Activated naive CD4-positive, alpha-beta T cell treated with anti-CD3 and anti-CD28 coated beads, Interleukin-2, amount 50 U/mL, for 24 hours (primary cell): ENCODE results near the gene SHH.

Experiments used
- H3K27ac Mint-ChIP-seq: one replicate; pipeline ENCODE4 v1.8.0; 2021; ENCODE audit warnings: mild to moderate bottlenecking, mixed read lengths
- H3K27me3 Mint-ChIP-seq: one replicate; pipeline ENCODE4 v1.8.0; 2021; ENCODE audit warnings: mixed read lengths
- H3K36me3 Mint-ChIP-seq: one replicate; pipeline ENCODE4 v1.8.0; 2021; ENCODE audit warnings: mixed read lengths
- H3K4me1 Mint-ChIP-seq: one replicate; pipeline ENCODE4 v1.8.0; 2021; ENCODE audit warnings: mixed read lengths
- H3K4me3 Mint-ChIP-seq: one replicate; pipeline ENCODE4 v1.8.0; 2021; ENCODE audit warnings: mild to moderate bottlenecking, mixed read lengths
- H3K9me3 Mint-ChIP-seq: one replicate; pipeline ENCODE4 v1.8.0; 2021; ENCODE audit warnings: mixed read lengths

Gene SHH

DNA sequence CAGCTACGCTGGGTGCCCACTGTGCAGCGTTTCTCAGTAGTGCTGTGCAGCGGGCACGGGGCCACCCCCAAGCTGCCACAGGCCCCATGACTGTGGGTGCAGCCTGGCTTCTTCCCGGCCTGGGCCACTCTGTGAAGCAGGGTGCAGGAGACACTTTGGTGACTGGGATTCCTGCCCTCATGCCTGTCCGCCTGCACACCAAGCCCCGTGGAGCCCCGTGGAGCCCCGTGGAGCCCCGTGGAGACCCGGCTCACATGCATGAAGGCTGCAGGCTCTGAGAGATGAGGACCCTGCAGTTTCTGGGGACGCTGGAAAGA, 3.9 kb upstream of the SHH start:
- H3K36me3 Mint-ChIP-seq: no peaks in the 10 kb centered on the region
- no peaks in the 10 kb centered on the region for H3K9me3 Mint-ChIP-seq
- no peak overlapping the region for H3K4me3 Mint-ChIP-seq
- no peak overlapping the region for H3K27ac Mint-ChIP-seq
- peaks cover 37% of the 10 kb centered on the region for H3K27me3 Mint-ChIP-seq
- peaks cover 17% of the 10 kb centered on the region for H3K4me1 Mint-ChIP-seq

DNA sequence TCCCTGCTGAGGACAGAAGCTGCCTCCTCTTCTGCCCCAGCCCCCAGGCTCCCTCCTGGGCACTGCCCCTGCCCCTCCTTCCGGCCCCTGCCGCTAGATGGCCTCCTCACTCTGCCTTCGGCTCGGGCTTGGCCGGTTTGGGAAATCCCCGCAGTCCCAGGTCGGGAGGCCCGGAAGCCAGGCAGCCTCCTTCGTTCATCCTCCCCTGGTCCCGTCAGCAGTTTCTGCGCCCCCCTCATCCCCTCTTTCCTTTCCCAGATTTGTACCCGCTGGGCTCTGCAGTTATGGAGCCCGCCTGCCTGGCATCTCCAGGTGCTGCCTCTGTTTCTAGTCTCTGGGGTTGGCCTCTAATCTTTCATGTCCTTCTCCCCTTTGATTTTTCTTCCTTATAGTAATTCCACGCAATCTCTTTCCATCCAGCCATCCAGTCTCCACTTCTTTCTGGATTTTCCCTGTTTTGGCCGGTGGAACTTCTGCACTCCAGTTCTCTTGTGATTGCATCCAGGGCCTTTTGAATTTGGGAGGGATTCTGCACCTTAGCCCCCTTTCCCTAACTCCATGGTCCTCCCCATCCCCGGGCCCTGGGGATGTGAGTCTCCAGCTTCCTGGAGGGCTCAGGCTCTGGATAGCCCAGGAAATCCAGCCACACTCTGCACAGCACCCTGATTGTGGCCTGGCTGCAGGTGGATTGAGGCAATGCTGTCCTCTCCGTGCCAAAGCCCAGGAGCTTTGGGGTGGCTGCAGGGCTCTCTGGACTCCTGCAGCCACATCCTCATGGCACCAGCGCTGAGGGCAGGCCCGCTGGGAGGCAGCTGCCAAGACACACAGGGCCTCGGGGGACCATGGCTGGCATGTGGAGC, 3.3 kb upstream of the SHH start:
- Mint-ChIP-seq H3K4me3 (peak overlapping the region; percentile 39), H3K27me3 (peaks cover 42% of the 10 kb centered on the region), H3K9me3 (no peaks in the 10 kb centered on the region), H3K27ac (no peak overlapping the region), H3K36me3 (no peaks in the 10 kb centered on the region), H3K4me1 (peaks cover 17% of the 10 kb centered on the region)

DNA sequence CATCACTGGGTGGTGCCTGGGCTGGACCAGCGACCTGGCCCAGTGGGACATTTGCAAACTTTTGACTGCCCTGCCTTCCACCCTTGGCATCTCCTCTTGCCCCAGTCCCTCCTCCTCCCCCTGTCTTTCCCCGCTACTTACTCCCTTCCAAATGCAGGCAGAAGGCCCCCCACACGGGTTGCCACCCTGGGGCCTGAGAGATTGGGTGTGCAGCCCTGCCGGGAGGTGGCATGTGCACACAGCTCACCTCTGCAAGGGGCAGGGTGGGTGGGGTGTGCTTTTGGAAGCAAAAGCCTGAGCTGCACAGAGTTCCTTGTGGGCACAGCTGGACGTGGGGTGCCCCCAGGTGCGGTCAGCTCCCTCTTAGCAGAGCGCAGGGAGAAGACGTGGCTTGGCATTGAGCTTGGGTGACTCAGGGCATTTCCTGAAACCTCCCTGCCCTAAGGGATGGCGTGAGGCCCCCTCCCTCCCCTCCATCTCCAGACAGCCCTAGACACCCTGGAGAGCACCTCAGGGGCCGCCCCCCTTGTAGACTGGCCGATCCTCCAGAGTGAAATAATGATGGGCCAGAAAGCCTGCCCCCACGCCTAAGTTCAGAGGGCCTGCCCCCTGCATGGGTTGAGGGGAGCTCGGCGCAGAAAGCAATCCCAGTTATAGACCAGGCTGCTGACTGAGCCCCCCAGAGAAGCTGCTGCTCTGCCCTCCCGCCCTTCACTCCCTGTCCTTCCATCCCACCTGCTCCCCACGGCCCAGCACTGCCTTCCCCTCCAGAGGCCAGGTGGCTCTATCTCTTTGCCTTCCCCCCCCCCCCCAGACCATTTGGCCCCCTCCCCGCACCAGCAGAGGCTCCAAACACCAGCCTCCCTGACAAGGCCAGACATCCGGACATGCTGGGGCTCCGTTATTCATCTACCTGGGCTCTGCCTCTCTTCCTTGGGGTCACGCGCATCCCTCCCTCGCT, 2.3 kb upstream of the SHH start:
- Mint-ChIP-seq H3K9me3 (no peaks in the 10 kb centered on the region), H3K27ac (no peak overlapping the region), H3K27me3 (peaks cover 42% of the 10 kb centered on the region), H3K36me3 (no peaks in the 10 kb centered on the region), H3K4me3 (no peak overlapping the region), H3K4me1 (peaks cover 17% of the 10 kb centered on the region)

DNA sequence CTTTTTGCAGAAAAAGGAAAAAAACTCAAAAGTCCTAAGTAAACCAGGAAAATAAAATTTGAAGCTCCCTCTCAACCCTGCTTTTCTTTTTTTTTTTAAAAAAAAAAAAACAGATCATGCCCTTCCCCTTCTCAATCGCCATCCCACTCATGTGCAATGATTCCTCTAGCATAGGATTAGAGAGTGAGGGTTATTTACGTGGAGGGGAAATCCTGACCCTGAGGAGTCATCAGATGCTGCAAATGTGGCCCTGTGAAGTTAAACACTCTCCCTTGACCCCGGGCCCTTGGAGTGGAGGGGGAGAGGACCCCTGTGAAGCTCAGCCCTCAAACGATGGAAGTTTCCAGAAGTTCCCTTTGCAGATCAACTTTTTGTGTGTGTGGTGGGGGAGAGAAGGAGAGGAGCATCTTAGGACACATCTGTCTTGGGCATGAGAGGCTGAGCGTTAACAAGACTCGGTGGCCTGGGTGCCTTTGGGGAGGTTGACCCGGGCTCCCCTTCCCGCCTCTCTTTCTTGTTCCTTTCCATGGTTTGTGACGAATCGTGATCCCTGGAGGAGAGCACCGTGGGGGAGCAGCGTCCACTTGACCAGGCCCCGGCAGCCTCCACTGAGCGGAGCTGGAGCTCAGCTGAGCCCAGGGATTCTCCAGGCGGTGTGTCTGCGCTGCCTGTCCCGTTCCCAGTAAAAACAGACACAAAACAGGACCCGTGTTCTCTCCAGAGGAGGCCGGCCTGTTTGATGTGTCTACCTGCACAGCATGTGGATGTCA, 1.5 kb upstream of the SHH start:
- H3K36me3 Mint-ChIP-seq: no peaks in the 10 kb centered on the region
- H3K4me1 Mint-ChIP-seq: peaks cover 17% of the 10 kb centered on the region
- no peak overlapping the region for H3K4me3 Mint-ChIP-seq
- H3K27me3 Mint-ChIP-seq: peaks cover 44% of the 10 kb centered on the region
- H3K27ac Mint-ChIP-seq: no peak overlapping the region
- H3K9me3 Mint-ChIP-seq: no peaks in the 10 kb centered on the region

DNA sequence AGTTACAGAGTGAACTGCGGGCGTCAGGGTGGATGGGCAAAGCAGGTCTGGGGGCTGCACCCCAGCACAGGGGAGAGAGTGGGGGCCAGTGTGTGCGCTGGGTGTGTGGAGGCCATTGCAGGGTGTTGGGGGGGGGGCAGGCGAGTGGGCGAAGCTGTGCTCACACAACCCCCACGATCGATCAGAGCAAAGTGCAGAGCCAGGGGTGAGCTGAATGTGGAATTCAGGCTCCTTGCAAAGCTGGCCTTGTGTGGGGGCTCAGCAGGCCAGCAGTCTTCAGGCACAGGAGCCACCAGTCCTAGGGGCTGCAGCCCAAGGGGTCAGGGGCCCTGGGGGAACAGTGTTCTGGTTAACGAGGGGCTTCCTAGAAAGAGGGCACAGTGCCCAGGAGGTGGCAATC, 862 bp upstream of the SHH start:
- H3K36me3 Mint-ChIP-seq: no peaks in the 10 kb centered on the region
- H3K9me3 Mint-ChIP-seq: no peaks in the 10 kb centered on the region
- no peak overlapping the region for H3K27ac Mint-ChIP-seq
- peaks cover 42% of the 10 kb centered on the region for H3K27me3 Mint-ChIP-seq
- peaks cover 17% of the 10 kb centered on the region for H3K4me1 Mint-ChIP-seq
- no peak overlapping the region for H3K4me3 Mint-ChIP-seq

DNA sequence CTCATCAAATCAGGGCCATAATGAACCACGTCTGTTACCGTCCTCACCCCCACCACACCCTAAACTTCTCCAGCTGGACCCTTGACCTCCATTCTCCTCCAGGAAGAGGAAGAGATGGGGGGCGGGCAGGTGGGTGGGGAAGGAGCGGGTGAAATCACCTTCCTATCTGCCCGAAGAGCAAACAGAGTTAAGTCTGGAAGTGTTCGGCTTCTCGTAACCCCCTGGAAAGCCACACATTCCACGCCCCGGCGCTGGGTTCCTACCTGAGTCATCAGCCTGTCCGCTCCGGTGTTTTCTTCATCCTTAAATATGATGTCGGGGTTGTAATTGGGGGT, 736 bp downstream of the SHH start:
- H3K27ac Mint-ChIP-seq: no peak overlapping the region
- peaks cover 51% of the 10 kb centered on the region for H3K27me3 Mint-ChIP-seq
- H3K4me1 Mint-ChIP-seq: peaks cover 17% of the 10 kb centered on the region
- H3K36me3 Mint-ChIP-seq: no peaks in the 10 kb centered on the region
- no peak overlapping the region for H3K4me3 Mint-ChIP-seq
- H3K9me3 Mint-ChIP-seq: no peaks in the 10 kb centered on the region

DNA sequence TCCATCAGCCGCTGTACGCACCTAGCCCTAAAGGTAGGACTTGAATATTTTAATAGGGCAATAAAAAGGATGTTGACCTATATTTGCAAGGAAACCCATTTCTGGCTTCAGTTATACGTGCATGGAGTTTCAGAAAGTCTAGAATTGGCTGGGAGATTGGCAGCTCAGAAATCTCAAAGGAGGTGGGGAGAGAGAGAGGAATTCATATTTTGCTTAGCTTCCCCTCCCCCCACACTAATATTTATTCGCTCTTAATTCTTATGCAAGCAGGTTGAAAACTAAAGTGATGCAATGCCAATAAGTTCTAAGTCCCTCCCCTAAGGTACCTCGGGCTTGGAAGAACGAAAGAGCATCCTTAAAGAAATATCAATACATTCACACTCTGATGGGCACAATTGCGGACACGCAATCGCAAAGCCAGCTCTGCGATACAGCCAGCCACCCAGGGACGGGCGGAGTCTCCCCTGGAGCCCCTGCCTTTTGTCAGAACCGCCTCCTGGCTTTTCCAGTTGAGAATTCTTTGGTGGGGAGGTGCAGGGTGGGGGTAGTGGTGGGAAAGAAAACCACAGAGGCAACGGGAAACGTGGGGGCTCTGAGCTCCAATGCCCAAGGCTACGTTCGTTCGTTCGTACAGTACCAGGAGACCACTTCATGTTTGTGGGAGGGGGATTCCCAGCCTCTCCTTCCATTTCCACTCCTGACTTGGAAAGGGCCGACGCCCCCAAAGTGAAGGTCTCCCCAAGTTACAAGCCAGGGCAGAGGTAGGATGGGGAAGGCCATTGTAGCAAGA, 1.3 kb downstream of the SHH start:
- no peak overlapping the region for H3K27ac Mint-ChIP-seq
- no peaks in the 10 kb centered on the region for H3K9me3 Mint-ChIP-seq
- H3K4me3 Mint-ChIP-seq: no peak overlapping the region
- H3K27me3 Mint-ChIP-seq: peaks cover 50% of the 10 kb centered on the region
- H3K36me3 Mint-ChIP-seq: no peaks in the 10 kb centered on the region
- peaks cover 17% of the 10 kb centered on the region for H3K4me1 Mint-ChIP-seq

DNA sequence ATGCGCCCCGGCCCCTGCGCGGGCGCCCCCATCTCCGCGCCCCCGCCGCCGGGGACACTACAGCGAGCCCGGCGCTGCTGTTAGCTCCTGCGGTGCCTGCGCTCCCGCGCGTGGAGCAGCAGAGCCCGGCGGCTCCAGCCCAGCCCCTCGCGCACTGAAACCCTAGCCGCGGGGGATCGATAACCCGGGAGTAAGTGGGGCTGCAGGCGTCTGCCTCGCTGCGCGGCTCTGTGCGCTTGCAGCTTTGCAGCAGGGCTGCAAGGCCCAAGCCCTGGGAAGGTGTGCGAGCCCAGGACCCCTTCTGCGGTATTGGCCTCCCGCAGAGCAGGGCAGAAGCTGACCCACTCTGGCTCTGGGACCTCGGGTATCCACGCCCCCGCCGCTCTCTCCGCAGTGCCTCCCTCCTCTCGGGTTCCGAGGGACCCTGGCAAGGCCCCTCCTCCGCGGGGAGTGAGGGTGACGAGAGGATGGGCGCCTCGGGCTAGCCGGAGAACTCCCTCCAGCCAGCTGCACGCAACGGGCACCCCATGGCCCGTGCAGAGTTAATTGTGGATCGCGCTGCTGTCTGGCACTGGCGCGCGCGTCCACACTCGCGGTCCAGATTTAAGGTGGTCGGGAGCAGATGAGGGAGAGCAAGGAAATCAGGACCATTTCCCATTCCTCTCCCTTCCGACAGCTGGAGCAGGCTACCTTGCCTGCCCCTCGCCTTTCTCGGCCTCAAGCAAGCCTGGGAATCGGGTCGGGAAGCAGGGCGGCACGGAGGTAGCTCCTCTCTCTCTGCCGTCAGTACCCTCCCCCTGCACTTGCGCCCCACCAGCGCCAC, 2.1 kb downstream of the SHH start:
- Mint-ChIP-seq H3K27me3 (peaks cover 48% of the 10 kb centered on the region), H3K27ac (no peak overlapping the region), H3K4me3 (no peak overlapping the region), H3K4me1 (peaks cover 11% of the 10 kb centered on the region), H3K36me3 (no peaks in the 10 kb centered on the region), H3K9me3 (no peaks in the 10 kb centered on the region)

DNA sequence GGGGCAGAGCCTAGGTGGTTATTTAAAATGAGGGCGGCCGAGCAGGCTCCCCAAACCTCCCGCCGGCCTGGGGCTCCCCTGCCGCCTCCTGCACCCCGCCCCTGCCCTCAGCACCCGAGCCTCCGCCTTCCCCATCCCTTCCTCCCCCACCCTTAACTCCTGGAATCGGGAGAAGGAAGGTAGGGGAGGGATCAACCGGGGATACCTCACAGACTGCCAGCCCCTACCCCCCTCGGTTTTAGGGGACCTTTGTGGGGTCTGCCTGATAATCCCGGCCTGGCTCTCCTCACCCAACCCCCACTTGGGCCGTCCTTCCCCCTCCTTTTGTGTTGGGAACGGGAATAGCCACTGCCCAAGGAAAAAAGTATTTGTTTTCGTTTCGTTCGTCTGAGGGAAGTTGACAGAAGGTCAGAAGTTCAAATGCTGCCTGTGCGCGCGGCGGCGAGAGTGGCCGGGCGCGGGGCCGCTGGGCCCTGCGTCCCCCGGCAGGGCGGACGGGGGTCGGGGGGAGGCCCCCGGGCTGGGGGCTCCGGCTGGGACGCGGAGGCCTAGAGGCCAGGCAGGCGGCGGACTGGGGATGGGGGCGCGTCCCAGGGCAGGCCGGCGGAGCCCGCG, 2.8 kb downstream of the SHH start:
- Mint-ChIP-seq H3K36me3 (no peaks in the 10 kb centered on the region), H3K9me3 (no peaks in the 10 kb centered on the region), H3K4me1 (peaks cover 11% of the 10 kb centered on the region), H3K4me3 (no peak overlapping the region), H3K27ac (no peak overlapping the region), H3K27me3 (peaks cover 48% of the 10 kb centered on the region)

DNA sequence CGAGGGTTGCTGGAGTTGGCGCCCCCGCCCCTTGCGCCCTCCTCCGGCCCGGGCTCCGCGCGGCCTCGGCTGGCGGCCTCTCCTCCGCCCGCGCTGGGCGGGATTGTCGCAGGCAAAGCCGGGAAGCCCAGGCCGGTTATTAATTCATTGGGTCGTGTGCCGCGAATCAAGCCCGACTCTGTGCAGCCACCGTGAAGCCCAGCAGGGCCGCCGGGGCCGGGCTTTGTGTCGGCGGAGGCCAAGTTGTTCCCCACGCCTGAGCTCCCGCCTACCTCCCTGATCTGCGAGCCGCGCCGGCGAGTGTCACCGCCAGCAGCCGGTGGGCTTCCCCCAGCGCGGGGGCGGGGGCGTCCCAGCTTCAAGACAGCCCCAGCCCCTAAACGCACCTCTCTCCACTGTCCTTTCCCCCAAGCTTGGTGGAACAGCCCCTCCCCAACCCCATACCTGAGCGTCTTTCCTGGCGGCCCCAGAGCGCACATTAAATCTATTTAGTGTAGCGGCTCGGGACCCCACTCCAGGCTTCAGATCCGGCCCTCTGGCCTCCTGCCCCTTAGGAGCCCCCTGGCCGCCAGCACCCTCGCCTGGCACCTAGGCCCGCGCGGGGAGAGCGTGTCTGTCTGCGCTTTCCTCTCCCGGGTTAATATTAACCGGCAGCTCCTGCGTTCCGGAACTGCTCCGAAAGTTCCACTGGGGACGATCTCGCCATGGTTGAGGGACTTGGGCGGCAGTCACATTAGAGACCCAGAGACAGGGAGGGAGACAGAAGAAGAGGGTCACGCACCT, 3.5 kb downstream of the SHH start:
- Mint-ChIP-seq H3K27me3 (peaks cover 43% of the 10 kb centered on the region), H3K4me3 (no peak overlapping the region), H3K36me3 (no peaks in the 10 kb centered on the region), H3K4me1 (peaks cover 12% of the 10 kb centered on the region), H3K9me3 (no peaks in the 10 kb centered on the region), H3K27ac (no peak overlapping the region)

DNA sequence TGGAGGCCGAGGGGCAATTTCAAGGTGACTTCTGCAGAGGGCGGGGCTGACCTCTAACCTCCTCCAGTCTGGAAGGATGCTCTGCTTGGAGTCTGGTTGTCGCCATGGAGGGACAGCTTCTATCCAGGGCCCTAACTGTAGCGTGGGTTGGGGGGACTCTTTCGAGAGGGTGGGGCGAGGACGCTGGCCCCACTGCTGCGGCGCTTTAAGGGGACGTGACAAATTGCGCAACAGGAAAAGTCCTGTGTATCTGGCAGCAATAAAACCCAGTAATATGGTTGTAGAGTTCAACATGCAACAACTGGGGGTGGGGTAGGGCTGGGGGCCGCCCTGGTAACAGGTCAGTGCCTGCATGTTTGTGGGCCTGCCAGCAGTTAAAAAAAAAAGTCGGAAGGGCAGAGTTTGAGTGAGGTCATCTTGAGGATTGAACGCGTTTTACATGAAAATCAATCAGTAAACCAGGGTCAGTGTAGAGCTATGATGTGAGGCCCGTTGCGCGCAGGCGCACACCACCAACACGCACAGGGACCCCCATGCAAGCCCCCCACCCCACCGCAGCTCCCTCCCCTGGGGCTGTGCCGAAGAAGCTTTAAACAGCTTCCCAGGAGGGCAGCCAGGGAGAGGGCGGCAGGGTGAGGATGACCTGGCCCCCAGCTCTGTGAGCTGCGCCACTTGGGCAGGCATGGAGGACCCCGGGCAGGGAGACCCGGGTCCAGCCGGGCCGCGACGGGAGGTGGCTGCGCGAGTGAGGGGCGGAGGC, 4.3 kb downstream of the SHH start:
- Mint-ChIP-seq H3K4me1 (peaks cover 16% of the 10 kb centered on the region), H3K4me3 (no peak overlapping the region), H3K9me3 (no peaks in the 10 kb centered on the region), H3K27ac (no peak overlapping the region), H3K36me3 (no peaks in the 10 kb centered on the region), H3K27me3 (peaks cover 44% of the 10 kb centered on the region)

DNA sequence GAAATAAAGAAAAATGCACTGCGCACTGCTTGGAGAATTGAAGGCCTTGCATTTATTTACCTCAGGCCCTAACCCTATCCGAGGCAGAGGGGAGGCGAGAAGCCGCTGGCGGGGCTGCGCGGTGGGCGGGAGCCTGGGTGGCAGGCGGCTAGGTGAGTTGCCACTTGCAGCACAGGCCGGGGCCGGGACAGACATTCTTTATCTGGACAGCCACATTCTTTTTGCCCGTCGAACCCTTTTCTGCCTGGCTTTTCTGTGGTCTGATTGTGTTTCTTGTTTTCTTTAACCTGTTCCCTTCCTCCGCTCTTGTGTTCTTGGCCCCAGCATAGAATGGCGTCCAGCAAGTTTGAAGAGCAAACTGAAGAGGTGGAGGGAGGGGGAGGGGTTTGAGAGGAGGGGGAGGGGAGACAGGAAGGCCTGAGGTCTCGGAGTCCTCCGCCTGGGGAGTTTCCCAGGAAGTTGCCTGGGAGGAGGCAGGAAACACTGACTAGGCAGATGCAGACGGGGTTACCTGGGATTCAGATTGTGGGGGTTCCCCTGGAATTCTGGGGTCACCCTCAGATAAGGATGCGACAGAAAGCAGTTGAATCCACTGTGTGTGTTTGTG, 5.1 kb downstream of the SHH start:
- peaks cover 18% of the 10 kb centered on the region for H3K4me1 Mint-ChIP-seq
- no peaks in the 10 kb centered on the region for H3K36me3 Mint-ChIP-seq
- H3K4me3 Mint-ChIP-seq: no peak overlapping the region
- H3K9me3 Mint-ChIP-seq: no peaks in the 10 kb centered on the region
- H3K27me3 Mint-ChIP-seq: peaks cover 39% of the 10 kb centered on the region
- no peak overlapping the region for H3K27ac Mint-ChIP-seq
